Activated naive CD4-positive, alpha-beta T cell treated with Interleukin-2 at 50 U/mL for 16 hours (primary cell): ENCODE results near the gene MRPL43.

Experiments
- DNase-seq: peaks from one replicate; pipeline ENCODE4 v3.0.0-alpha.2; 2020

Gene MRPL43

GRCh38 chr10:100960251-100960650 lies 27.0 kb downstream of the MRPL43 start:
- DNase-seq, result no peak

GRCh38 chr10:100948916-100949315 lies 38.4 kb downstream of the MRPL43 start:
- no peak for DNase-seq

GRCh38 chr10:100945754-100946153 lies 41.5 kb downstream of the MRPL43 start:
- no peak for DNase-seq

GRCh38 chr10:100943508-100943907 lies 43.8 kb downstream of the MRPL43 start:
- no peak for DNase-seq

- no peak for DNase-seq
Observed at GRCh38 chr10:100942229-100942628, 45.1 kb downstream of the MRPL43 start.

- no peak for DNase-seq
Observed at GRCh38 chr10:100939763-100940344, 47.4 kb downstream of the MRPL43 start.
